Esophagus squamous epithelium (tissue), 4 donors: ENCODE measurements around the gene PRKN.

Source experiments
- CTCF ChIP-seq, 6 experiments: fragments of 450-650 bp in 4 of 6; fragments of 200-600 bp in 2 of 6; sonication (generic) in 2 of 6; IDR thresholded peaks; one replicate each; pipeline ENCODE4 v1.5.1; 2016 to 2019; ENCODE audit warnings: antibody characterized with exemption in 6 of 6, mild to moderate bottlenecking in 4 of 6, moderate library complexity in 4 of 6
- POLR2A ChIP-seq, 4 donors: fragments of 450-650 bp; IDR thresholded peaks; one replicate each; pipeline ENCODE4 v1.6.1; 2017; ENCODE audit warnings: antibody characterized with exemption in 4 of 4, mild to moderate bottlenecking in 4 of 4, moderate library complexity in 3 of 4

GRCh38 chr6:161575523-161576254, 1151.9 kb downstream of the PRKN start:
- TF ChIP-seq CTCF (IDR thresholded peaks at IDR 0.05) (no peak), POLR2A (IDR thresholded peaks at IDR 0.05) (no peak)
